BE2C (cell line): ENCODE data around the gene HOXA7.

Experiments
- DNase-seq: peaks from one replicate; pipeline ENCODE4 v3.0.0-alpha.2; 2020
- H3K27me3 ChIP-seq: fragments of 250-450 bp; sonication (Bioruptor Pico); 2 replicates; pipeline ENCODE4 v1.5.1; 2020; ENCODE audit warnings: mild to moderate bottlenecking
- H3K36me3 ChIP-seq: fragments of 250-450 bp; sonication (Bioruptor Pico); 2 replicates; pipeline ENCODE4 v1.5.1; 2020; ENCODE audit warnings: mild to moderate bottlenecking
- H3K4me1 ChIP-seq: fragments of 250-450 bp; sonication (Bioruptor Pico); 2 replicates; pipeline ENCODE4 v1.5.1; 2020
- H3K4me3 ChIP-seq: 2 replicates; pipeline ENCODE4 v1.5.1; 2011; ENCODE audit warnings: low read depth, low read length
- H3K9me3 ChIP-seq: fragments of 250-450 bp; sonication (Bioruptor Pico); 2 replicates; pipeline ENCODE4 v1.5.1; 2020
- CTCF ChIP-seq: IDR thresholded peaks from 2 replicates; pipeline ENCODE4 v1.5.1; 2012; ENCODE audit warnings: mild to moderate bottlenecking, low read depth, low read length

Gene HOXA7

GRCh38 chr7:27128034-27128433, 28.4 kb downstream of the HOXA7 start:
- no peaks in the 10 kb centered on the region for H3K36me3 ChIP-seq
- DNase-seq, result no peak
- no peaks in the 10 kb centered on the region for H3K4me1 ChIP-seq
- no peaks in the 10 kb centered on the region for H3K9me3 ChIP-seq
- TF ChIP-seq CTCF, result no peak
- peaks cover 98% of the 10 kb centered on the region for H3K27me3 ChIP-seq
- H3K4me3 ChIP-seq, result no peak overlapping the region

- Histone ChIP-seq H3K4me1 (no peaks in the 10 kb centered on the region), H3K27me3 (peaks cover 98% of the 10 kb centered on the region), H3K4me3 (no peak overlapping the region), H3K36me3 (no peaks in the 10 kb centered on the region), H3K9me3 (no peaks in the 10 kb centered on the region)
- TF ChIP-seq CTCF, result no peak
- DNase-seq, result no peak
Observed at GRCh38 chr7:27126596-27127327, 29.7 kb downstream of the HOXA7 start.

- H3K9me3 ChIP-seq, result no peaks in the 10 kb centered on the region
- no peaks in the 10 kb centered on the region for H3K4me1 ChIP-seq
- no peak for DNase-seq
- no peak for TF ChIP-seq CTCF
- no peak overlapping the region for H3K4me3 ChIP-seq
- H3K27me3 ChIP-seq, result peaks cover 98% of the 10 kb centered on the region
- H3K36me3 ChIP-seq, result no peaks in the 10 kb centered on the region
Observed at GRCh38 chr7:27125986-27126394, 30.5 kb downstream of the HOXA7 start.

- Histone ChIP-seq H3K4me1 (no peaks in the 10 kb centered on the region), H3K9me3 (no peaks in the 10 kb centered on the region), H3K27me3 (peaks cover 100% of the 10 kb centered on the region), H3K36me3 (no peaks in the 10 kb centered on the region), H3K4me3 (no peak overlapping the region)
- no peak for TF ChIP-seq CTCF
- no peak for DNase-seq
Observed at GRCh38 chr7:27124902-27125689, 31.4 kb downstream of the HOXA7 start.

GRCh38 chr7:27124096-27124901, 32.2 kb downstream of the HOXA7 start:
- no peaks in the 10 kb centered on the region for H3K36me3 ChIP-seq
- DNase-seq, result no peak
- H3K27me3 ChIP-seq, result peaks cover 100% of the 10 kb centered on the region
- no peaks in the 10 kb centered on the region for H3K9me3 ChIP-seq
- no peak overlapping the region for H3K4me3 ChIP-seq
- H3K4me1 ChIP-seq, result no peaks in the 10 kb centered on the region
- no peak for TF ChIP-seq CTCF
